ENCODE results near the gene MOK. TPM values are rescaled to one million over a fixed set of nuclear protein-coding genes. Genes with fewer than 3 reads are reported as not detected.

MOK gene
- total RNA-seq, 1 donor from 2014 or later = 1.8 TPM

DNA sequence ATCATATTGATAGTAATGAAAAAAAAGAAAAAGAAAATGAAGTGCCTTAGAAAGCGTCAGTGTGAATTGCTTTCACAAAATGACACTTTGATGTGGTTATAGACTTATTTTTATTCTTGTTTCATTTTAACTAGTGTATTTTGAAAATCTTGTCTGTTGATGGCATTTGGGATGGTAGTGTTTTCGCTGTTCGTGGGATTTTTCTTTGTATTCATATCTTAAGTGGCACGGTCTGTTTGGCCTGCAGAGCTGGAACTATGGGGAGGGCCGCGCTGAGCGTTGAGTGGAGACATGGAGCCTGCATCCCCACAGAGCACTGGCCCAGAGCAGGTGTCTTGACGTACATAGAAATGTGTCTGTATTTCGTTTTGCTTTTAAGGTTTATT is 103.6 kb downstream of the MOK start:
- CTCF ChIA-PET = no interaction called here
- ATAC-seq (ENCODE audit: low read depth) (no peak), DNase-seq (no peak)
- Mint-ChIP-seq H3K9me3 (no peaks in the 10 kb centered on the region), H3K27ac (no peak overlapping the region), H3K27me3 (no peaks in the 10 kb centered on the region), H3K4me3 (no peak overlapping the region), H3K36me3 (ENCODE audit: low read depth) (peaks cover 82% of the 10 kb centered on the region), H3K4me1 (peaks cover 20% of the 10 kb centered on the region)
- intact Hi-C loops (cut with micrococcal nuclease) = no loop called here
- POLR2A ChIA-PET = no interaction called here
- TF ChIP-seq, protein P1, sequence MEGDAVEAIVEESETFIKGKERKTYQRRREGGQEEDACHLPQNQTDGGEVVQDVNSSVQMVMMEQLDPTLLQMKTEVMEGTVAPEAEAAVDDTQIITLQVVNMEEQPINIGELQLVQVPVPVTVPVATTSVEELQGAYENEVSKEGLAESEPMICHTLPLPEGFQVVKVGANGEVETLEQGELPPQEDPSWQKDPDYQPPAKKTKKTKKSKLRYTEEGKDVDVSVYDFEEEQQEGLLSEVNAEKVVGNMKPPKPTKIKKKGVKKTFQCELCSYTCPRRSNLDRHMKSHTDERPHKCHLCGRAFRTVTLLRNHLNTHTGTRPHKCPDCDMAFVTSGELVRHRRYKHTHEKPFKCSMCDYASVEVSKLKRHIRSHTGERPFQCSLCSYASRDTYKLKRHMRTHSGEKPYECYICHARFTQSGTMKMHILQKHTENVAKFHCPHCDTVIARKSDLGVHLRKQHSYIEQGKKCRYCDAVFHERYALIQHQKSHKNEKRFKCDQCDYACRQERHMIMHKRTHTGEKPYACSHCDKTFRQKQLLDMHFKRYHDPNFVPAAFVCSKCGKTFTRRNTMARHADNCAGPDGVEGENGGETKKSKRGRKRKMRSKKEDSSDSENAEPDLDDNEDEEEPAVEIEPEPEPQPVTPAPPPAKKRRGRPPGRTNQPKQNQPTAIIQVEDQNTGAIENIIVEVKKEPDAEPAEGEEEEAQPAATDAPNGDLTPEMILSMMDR (IDR thresholded peaks at IDR 0.05) = no peak

DNA sequence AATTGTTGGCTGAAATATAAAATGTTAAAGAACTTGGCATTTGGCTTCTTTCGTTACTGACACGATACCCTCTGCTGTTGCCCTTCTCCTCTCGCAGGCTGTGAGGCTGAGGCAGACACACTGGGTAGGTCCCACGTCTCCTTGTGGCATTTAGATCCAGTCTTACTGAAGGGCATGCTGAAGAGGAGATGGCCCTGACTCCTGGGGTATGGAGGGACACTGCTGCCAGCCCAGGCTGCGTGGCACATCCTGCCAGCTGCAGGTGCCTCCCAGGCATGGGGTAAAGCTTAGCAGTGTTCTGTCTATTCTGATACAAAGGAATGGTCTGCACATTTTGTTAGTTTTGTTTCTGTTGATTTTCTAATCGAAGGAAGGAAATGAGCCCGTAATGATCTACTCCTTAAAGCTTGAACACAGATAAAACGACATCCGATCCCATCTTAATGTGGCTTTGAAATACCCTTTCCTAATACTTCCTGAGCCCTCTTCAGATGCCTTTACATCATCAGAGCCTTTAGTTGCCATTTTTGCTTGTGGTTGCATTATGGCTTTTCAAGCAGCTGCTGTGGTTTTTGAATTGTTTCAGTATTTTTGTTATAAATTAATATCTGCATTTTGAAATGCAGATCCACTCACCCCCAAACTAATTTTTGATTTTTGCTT is 104.1 kb downstream of the MOK start:
- TF ChIP-seq, protein P1 (IDR thresholded peaks at IDR 0.05) = no peak
- intact Hi-C loops (cut with micrococcal nuclease) = no loop called here
- H3K4me3 Mint-ChIP-seq = no peak overlapping the region
- H3K4me1 Mint-ChIP-seq = peaks cover 20% of the 10 kb centered on the region
- no peaks in the 10 kb centered on the region for H3K9me3 Mint-ChIP-seq
- POLR2A ChIA-PET = no interaction called here
- no peaks in the 10 kb centered on the region for H3K27me3 Mint-ChIP-seq
- CTCF ChIA-PET = no interaction called here
- no peak overlapping the region for H3K27ac Mint-ChIP-seq
- ATAC-seq (ENCODE audit: low read depth) (no peak), DNase-seq (no peak)
- peaks cover 84% of the 10 kb centered on the region for H3K36me3 Mint-ChIP-seq (ENCODE audit: low read depth)

DNA sequence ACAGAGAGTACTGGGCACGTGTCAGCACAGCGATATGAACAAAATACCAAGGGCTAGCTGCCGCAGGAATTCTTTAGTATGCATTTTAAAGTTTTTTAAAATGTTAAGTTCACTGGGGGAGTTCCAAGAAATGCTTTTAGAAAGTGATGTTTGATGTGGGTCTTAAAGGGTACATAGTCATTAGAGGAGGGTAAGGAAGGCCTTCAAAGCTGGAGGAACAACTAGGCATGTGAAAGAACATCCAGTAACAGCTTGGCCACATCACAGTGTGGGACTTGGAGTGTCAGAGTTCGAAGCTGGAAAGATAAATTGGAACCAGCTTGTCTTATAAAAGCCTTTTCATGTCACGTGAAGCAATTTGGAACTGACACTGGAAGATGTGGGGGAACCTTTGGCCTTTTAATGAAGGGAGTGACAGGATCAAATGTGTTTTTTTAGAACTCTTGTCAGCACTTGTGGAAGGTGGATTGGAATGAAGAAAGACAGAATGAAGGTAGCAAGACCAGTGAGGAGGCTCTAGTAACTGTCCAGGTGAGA is 107.6 kb downstream of the MOK start:
- ATAC-seq (ENCODE audit: low read depth) (no peak), DNase-seq (no peak)
- H3K4me1 Mint-ChIP-seq = peaks cover 38% of the 10 kb centered on the region
- no peak overlapping the region for H3K4me3 Mint-ChIP-seq
- H3K27ac Mint-ChIP-seq = no peak overlapping the region
- POLR2A ChIA-PET = no interaction called here
- intact Hi-C loops (cut with micrococcal nuclease) = no loop called here
- CTCF ChIA-PET = no interaction called here
- H3K9me3 Mint-ChIP-seq = no peaks in the 10 kb centered on the region
- TF ChIP-seq, protein P1 (IDR thresholded peaks at IDR 0.05) = no peak
- peaks cover 75% of the 10 kb centered on the region for H3K36me3 Mint-ChIP-seq (ENCODE audit: low read depth)
- no peaks in the 10 kb centered on the region for H3K27me3 Mint-ChIP-seq

DNA sequence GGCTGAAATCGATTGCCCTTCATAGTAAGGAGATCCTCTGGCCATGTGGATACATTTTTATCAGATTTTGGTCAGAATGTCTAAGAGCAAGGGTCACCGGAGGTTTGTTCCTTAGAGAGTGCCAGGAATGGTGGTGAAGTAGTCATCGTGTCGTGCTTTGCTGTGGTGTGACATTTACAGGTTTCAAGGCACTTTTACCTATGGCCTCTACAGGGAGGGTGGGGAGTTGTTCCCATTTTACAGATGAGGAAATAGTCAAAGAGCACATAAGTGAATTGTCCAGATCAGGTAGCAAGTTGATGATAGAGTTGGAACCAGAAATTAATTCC is 108.1 kb downstream of the MOK start:
- TF ChIP-seq, protein P1 (IDR thresholded peaks at IDR 0.05) = no peak
- no peak overlapping the region for H3K27ac Mint-ChIP-seq
- no peaks in the 10 kb centered on the region for H3K9me3 Mint-ChIP-seq
- no peak for DNase-seq
- intact Hi-C loops (cut with micrococcal nuclease) = no loop called here
- CTCF ChIA-PET = no interaction called here
- H3K36me3 Mint-ChIP-seq (ENCODE audit: low read depth) = peaks cover 72% of the 10 kb centered on the region
- H3K4me3 Mint-ChIP-seq = no peak overlapping the region
- no peak for ATAC-seq (ENCODE audit: low read depth)
- H3K4me1 Mint-ChIP-seq = peaks cover 37% of the 10 kb centered on the region
- POLR2A ChIA-PET = no interaction called here
- H3K27me3 Mint-ChIP-seq = no peaks in the 10 kb centered on the region

DNA sequence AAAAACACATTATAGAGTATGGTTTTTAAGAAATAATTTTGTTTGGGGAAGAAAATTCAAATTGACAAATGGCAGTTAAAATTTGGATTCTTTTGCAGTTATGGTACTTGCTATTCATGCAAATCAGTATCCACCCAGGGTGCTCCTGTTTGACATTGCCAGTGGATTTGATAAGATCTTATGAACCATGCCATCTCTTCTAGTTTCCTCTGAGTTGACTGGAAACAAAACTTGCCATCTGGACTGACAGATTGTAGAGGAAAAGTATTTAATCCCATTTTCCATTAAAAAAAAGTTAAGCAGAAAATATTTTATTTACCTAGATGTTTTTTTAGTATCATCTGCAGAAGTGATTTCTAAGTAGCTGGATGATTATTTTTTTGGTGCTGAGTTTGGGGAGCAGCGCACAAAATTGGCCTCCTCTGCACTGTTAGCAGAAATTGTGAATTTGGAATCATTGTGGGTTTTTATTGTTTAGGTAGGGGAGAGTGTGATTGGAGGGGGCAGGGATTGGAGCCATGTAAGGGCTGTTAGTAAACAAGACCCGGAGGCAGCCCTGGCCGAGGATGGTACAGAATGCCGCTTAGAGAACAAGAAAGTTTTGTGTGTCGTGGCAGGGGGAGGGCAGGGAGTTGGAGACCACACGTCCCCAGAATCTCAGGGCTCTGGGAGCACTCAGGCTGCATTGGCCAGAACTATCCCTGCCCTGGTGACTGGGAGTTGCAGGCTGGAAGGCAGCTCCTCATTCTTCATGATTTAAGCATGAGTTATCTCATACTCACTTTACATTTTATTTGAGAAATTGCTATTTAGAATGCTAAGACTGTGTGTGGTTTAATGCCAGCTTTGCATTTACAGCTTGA is 108.7 kb downstream of the MOK start:
- DNase-seq (no peak), ATAC-seq (ENCODE audit: low read depth) (no peak)
- Mint-ChIP-seq H3K27me3 (no peaks in the 10 kb centered on the region), H3K27ac (no peak overlapping the region), H3K9me3 (no peaks in the 10 kb centered on the region), H3K36me3 (ENCODE audit: low read depth) (peaks cover 66% of the 10 kb centered on the region), H3K4me1 (peaks cover 35% of the 10 kb centered on the region), H3K4me3 (no peak overlapping the region)
- POLR2A ChIA-PET = no interaction called here
- CTCF ChIA-PET = no interaction called here
- intact Hi-C loops (cut with micrococcal nuclease) = no loop called here
- TF ChIP-seq, protein P1 (IDR thresholded peaks at IDR 0.05) = no peak

Measured in activated B cell treated with CpG ODN at 0.5 μM for 24 hours (primary cell).